Osteocyte (in vitro differentiated cells): Measurements from ENCODE around the gene ITSN2. TPM values are rescaled to one million over a fixed set of nuclear protein-coding genes. Genes with fewer than 3 reads are reported as not detected.

Experiments
- DNase-seq: peaks from one replicate; pipeline ENCODE4 v3.0.0; 2021; ENCODE audit warnings: mixed read lengths; ENCODE audit not compliant: unreplicated experiment; ENCODE audit errors: extremely low spot score
- H3K27ac Mint-ChIP-seq: one replicate; pipeline ENCODE4 v1.8.0; 2021; ENCODE audit warnings: mild to moderate bottlenecking, mixed read lengths; ENCODE audit not compliant: unreplicated experiment
- H3K27me3 Mint-ChIP-seq: one replicate; pipeline ENCODE4 v1.8.0; 2021; ENCODE audit warnings: mixed read lengths; ENCODE audit not compliant: unreplicated experiment
- H3K36me3 Mint-ChIP-seq: one replicate; pipeline ENCODE4 v1.8.0; 2021; ENCODE audit warnings: mixed read lengths; ENCODE audit not compliant: unreplicated experiment
- H3K4me1 Mint-ChIP-seq: one replicate; pipeline ENCODE4 v1.8.0; 2021; ENCODE audit warnings: mixed read lengths; ENCODE audit not compliant: unreplicated experiment
- H3K4me3 Mint-ChIP-seq: one replicate; pipeline ENCODE4 v1.8.0; 2021; ENCODE audit warnings: mild to moderate bottlenecking, moderate library complexity, mixed read lengths; ENCODE audit not compliant: unreplicated experiment
- H3K9me3 Mint-ChIP-seq: one replicate; pipeline ENCODE4 v1.8.0; 2021; ENCODE audit warnings: mixed read lengths; ENCODE audit not compliant: unreplicated experiment
- CTCF ChIP-seq: fragments of 200-600 bp; sonication (generic); IDR thresholded peaks from 2 replicates; pipeline ENCODE4 v1.5.0; 2021; ENCODE audit warnings: antibody characterized with exemption, mild to moderate bottlenecking, moderate library complexity
- total RNA-seq: library from RNA; stranded (reverse); gene quantifications from 2 replicates; pipeline ENCODE4 v1.2.1, GENCODE V29; 2021

The ITSN2 gene
- total RNA-seq, 1 donor from 2014 or later, result 32.1 TPM

GRCh38 chr2:24182507-24182906 lies 177.8 kb downstream of the ITSN2 start:
- H3K9me3 Mint-ChIP-seq, result peaks cover 5% of the 10 kb centered on the region
- H3K36me3 Mint-ChIP-seq, result peaks cover 3% of the 10 kb centered on the region
- no peaks in the 10 kb centered on the region for H3K4me1 Mint-ChIP-seq
- no peaks in the 10 kb centered on the region for H3K27me3 Mint-ChIP-seq
- no peak for DNase-seq
- TF ChIP-seq CTCF, result no peak
- no peak overlapping the region for H3K27ac Mint-ChIP-seq
- no peak overlapping the region for H3K4me3 Mint-ChIP-seq

- Mint-ChIP-seq H3K27me3 (no peaks in the 10 kb centered on the region), H3K27ac (no peak overlapping the region), H3K36me3 (no peaks in the 10 kb centered on the region), H3K4me1 (no peaks in the 10 kb centered on the region), H3K4me3 (no peak overlapping the region), H3K9me3 (no peaks in the 10 kb centered on the region)
- TF ChIP-seq CTCF, result no peak
- no peak for DNase-seq
Observed at GRCh38 chr2:24181849-24182248, 178.5 kb downstream of the ITSN2 start.

GRCh38 chr2:24179683-24180082 lies 180.7 kb downstream of the ITSN2 start:
- no peak for TF ChIP-seq CTCF
- no peak for DNase-seq
- H3K27ac Mint-ChIP-seq, result no peak overlapping the region
- H3K9me3 Mint-ChIP-seq, result no peaks in the 10 kb centered on the region
- H3K36me3 Mint-ChIP-seq, result no peaks in the 10 kb centered on the region
- H3K27me3 Mint-ChIP-seq, result no peaks in the 10 kb centered on the region
- no peaks in the 10 kb centered on the region for H3K4me1 Mint-ChIP-seq
- no peak overlapping the region for H3K4me3 Mint-ChIP-seq

GRCh38 chr2:24176326-24176725 lies 184.0 kb downstream of the ITSN2 start:
- no peak overlapping the region for H3K27ac Mint-ChIP-seq
- no peak for TF ChIP-seq CTCF
- H3K4me3 Mint-ChIP-seq, result no peak overlapping the region
- no peaks in the 10 kb centered on the region for H3K27me3 Mint-ChIP-seq
- no peak for DNase-seq
- H3K4me1 Mint-ChIP-seq, result no peaks in the 10 kb centered on the region
- H3K9me3 Mint-ChIP-seq, result no peaks in the 10 kb centered on the region
- H3K36me3 Mint-ChIP-seq, result no peaks in the 10 kb centered on the region

- H3K27ac Mint-ChIP-seq, result no peak overlapping the region
- no peaks in the 10 kb centered on the region for H3K36me3 Mint-ChIP-seq
- no peak for TF ChIP-seq CTCF
- H3K27me3 Mint-ChIP-seq, result no peaks in the 10 kb centered on the region
- H3K4me1 Mint-ChIP-seq, result no peaks in the 10 kb centered on the region
- no peak for DNase-seq
- no peaks in the 10 kb centered on the region for H3K9me3 Mint-ChIP-seq
- no peak overlapping the region for H3K4me3 Mint-ChIP-seq
Observed at GRCh38 chr2:24175631-24176187, 184.6 kb downstream of the ITSN2 start.
